Stimulated activated CD4-positive, alpha-beta T cell treated with anti-CD3 and anti-CD28 coated beads, TNF-alpha, amount 100 ng/mL, for 24 hours (primary cell): ENCODE data around the gene P3H3.
"Not testable (repeated sequence)": the region's sequence is repeated elsewhere in the genome, so short reads cannot be mapped to it uniquely, and the experiment has no call there.

Experiments used
- DNase-seq, 3 experiments: peaks; one replicate each; pipeline ENCODE4 v3.0.0-alpha.2; 2020; ENCODE audit warnings: low read depth in 3 of 3

P3H3 gene

GRCh38 chr12:6888360-6888759 is 60.2 kb downstream of the P3H3 start:
- no peak for DNase-seq

- not testable (repeated sequence) for DNase-seq
These were observed 60.6 kb downstream of the P3H3 start for GRCh38 chr12:6888794-6889193.
